Activated CD4-positive, alpha-beta T cell treated with anti-CD3 and anti-CD28 coated beads for 36 hours (primary cell): Measurements from ENCODE around the gene ADAM15. TPM values are rescaled to one million over a fixed set of nuclear protein-coding genes. Genes with fewer than 3 reads are reported as not detected.
A peak's percentile ranks its signal among the peaks of the same experiment; 100 is the strongest.

Experiments used
- ATAC-seq: fragments of 200-7000 bp; cut with Tn5 transposase; one replicate; pipeline ENCODE4 v1.10.0; 2021; ENCODE audit warnings: mild to moderate bottlenecking, moderate library complexity
- CTCF ChIA-PET: fragments of 350-600 bp; sonication (Branson Sonifier 250); formaldehyde crosslinking; loops from one replicate; lab custom pipeline; 2021; ENCODE audit warnings: antibody characterized with exemption; lab: Charles Lee
- POLR2A ChIA-PET: fragments of 350-600 bp; sonication (Branson Sonifier 250); formaldehyde crosslinking; loops from one replicate; lab custom pipeline; 2021; ENCODE audit warnings: antibody characterized with exemption, inconsistent platforms; lab: Charles Lee
- DNase-seq: peaks from one replicate; pipeline ENCODE4 v3.0.0-alpha.2; 2020
- H3K27ac Mint-ChIP-seq: one replicate; pipeline ENCODE4 v1.8.0; 2021; ENCODE audit warnings: mixed read lengths
- H3K27me3 Mint-ChIP-seq: one replicate; pipeline ENCODE4 v1.8.0; 2021; ENCODE audit warnings: mixed read lengths
- H3K36me3 Mint-ChIP-seq: one replicate; pipeline ENCODE4 v1.8.0; 2021; ENCODE audit warnings: low read depth, mixed read lengths
- H3K4me1 Mint-ChIP-seq: one replicate; pipeline ENCODE4 v1.8.0; 2021; ENCODE audit warnings: mixed read lengths
- H3K4me3 Mint-ChIP-seq: one replicate; pipeline ENCODE4 v1.8.0; 2021; ENCODE audit warnings: mild to moderate bottlenecking, moderate library complexity, mixed read lengths
- H3K9me3 Mint-ChIP-seq: one replicate; pipeline ENCODE4 v1.8.0; 2021; ENCODE audit warnings: low read depth, mixed read lengths
- intact Hi-C, 2 experiments: fragments of 100-400 bp; cut with DNase I in 1 of 2; cut with micrococcal nuclease in 1 of 2; formaldehyde crosslinking; loops; one replicate each; pipeline versions ENCODE4 v1.14.2 to v1.15.1; 2022 to 2024; cut with DNase I, micrococcal nuclease
- total RNA-seq, 2 experiments: library from RNA; stranded (reverse); gene quantifications; one replicate each; pipeline ENCODE4 v1.2.3, GENCODE V29; 2021

The ADAM15 gene
- total RNA-seq, 2 experiments from 2014 or later: 42.4 to 48.8 TPM

DNA sequence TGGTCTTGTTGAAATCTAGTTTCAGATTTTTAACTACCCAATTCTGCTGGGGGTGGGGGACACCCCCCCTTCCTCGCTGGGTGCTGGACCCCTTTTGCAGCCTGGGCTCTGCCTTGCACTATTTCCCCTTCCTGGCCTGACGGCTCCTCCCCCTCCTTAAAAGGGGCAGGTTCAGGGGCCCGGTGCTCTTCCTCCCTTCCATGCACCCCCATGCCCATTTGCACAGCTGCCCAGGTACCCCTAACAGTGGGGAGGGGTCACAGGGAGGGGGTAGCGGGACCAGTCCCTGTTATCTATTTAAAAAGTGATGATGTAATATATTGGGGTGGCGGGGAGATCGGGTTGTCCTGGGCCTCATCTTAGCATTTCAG, 33.2 kb upstream of the ADAM15 start:
- Mint-ChIP-seq H3K27me3 (no peaks in the 10 kb centered on the region), H3K27ac (peak overlapping the region; percentile 69), H3K4me3 (peak overlapping the region; percentile 53), H3K4me1 (peaks cover 63% of the 10 kb centered on the region), H3K36me3 (peaks cover 44% of the 10 kb centered on the region), H3K9me3 (no peaks in the 10 kb centered on the region)
- POLR2A ChIA-PET: interaction anchor here (0.6 to 1.0 kb wide), 2 partner anchors 19 to 35 kb away, joined by 3 to 7 read pairs; partner anchors contain the start of gene FLAD1
- CTCF ChIA-PET: interaction anchor here (0.5 to 6.1 kb wide), 22 partner anchors 10 to 458 kb away, joined by 3 to 86 read pairs (median 4); partner anchors contain the start of genes DCST1, DCST2, FLAD1 and PBXIP1
- DNase-seq: peak; percentile 30
- intact Hi-C loops: loop anchor here (1.0 to 5.0 kb wide), 12 partner anchors 9 to 82 kb away; partner anchors contain the start of genes ADAM15 (in 2 of the 2), CKS1B (in 2 of the 2), PYGO2 (in 2 of the 2) and FLAD1 (in 1 of the 2)
- peak; percentile 2 for ATAC-seq

DNA sequence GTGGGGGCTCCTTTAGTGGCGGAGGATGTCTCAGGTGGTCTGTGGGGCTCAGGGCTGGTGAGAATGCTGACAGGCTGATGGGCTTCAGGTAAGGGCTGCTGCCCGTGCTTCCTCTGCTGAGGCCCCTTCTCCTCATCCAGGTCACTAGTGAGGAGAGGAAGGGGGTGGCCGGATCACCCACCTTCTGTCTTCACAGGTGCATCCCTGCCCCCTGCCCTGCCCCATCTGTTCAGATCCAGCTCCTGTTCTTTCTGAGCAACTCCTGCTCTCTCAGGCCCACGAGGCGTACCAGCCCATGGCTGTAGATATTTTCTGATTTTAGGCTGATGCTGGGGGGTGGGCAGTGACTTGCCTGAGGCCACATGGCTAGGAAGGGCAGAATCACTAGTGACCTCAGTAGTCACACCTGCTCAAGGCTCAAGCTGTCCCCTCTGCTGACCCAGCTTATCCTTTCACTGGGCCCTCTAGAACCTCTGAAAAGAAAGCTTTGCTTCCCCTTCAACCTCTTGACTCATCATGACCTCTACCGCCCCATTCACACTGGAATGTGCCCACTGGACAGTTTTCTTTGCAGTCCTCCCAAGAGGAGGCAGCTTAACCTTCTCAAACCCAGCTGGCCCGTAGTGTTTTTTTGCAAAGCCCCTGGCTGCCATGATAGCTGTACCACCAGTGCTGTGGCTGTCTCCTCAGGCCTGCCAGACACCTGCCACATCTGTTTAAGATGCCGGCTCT, 32.3 kb upstream of the ADAM15 start:
- ChIA-PET CTCF (interaction anchor here (0.6 to 3.9 kb wide), 12 partner anchors 11 to 459 kb away, joined by 3 to 28 read pairs (median 4); partner anchors contain the start of genes FLAD1, KRTCAP2 and PBXIP1), POLR2A (interaction anchor here (0.8 kb wide), 1 partner anchor 389 kb away, joined by 4 read pairs; no protein-coding TSS in a partner anchor)
- Mint-ChIP-seq H3K27me3 (no peaks in the 10 kb centered on the region), H3K4me1 (peaks cover 55% of the 10 kb centered on the region), H3K27ac (peak overlapping the region; percentile 47), H3K36me3 (peaks cover 39% of the 10 kb centered on the region), H3K9me3 (no peaks in the 10 kb centered on the region), H3K4me3 (no peak overlapping the region)
- intact Hi-C loops: loop anchor here in 1 of 2 experiments (5.0 kb wide), 1 partner anchor 34 kb away; the partner anchor contains the start of gene ADAM15
- ATAC-seq (no peak), DNase-seq (no peak)

DNA sequence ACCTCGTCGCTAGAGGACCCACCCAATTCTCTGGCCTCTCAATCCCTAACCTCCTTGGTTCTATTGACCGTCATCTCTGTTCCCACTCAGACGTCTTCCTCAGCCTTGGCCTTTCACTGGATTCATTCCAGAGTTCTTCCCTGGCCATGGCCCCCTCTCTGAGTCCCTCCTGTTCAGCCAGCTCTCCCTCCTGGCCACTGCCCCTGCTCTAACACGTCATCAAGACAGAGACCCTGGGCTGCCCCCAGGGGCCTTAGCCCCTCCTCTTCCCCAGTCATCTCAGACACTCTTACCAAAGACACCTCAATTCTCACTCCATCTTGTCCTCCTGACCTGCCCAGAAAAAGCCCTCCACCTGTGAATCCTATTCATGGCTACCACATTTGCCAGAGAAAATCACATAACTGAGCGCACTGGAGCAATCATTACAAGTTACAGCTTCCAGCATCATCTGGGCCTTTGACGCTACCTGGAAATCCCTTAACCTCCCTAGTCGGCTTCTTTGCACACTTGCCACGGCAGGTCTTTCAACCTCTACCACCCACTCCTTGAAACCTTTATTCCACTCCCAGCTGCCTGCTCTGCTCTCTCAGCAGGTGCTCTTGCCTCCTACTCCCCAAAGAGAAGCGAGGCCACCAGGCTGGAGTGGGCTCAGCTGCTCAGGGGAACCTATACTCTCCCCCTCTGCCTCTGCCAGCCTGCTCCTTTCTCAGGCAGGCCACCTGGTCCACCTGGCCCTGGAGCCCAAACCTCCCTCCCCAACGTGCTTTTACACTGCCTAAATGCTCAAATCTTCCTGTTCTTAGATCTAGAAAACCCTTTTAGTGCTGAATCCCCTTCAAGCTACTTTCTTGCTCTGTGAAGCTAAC, 31.5 kb upstream of the ADAM15 start:
- peaks cover 49% of the 10 kb centered on the region for H3K4me1 Mint-ChIP-seq
- intact Hi-C loops: loop anchor here in 1 of 2 experiments (5.0 kb wide), 1 partner anchor 33 kb away; the partner anchor contains the start of gene ADAM15
- H3K27me3 Mint-ChIP-seq: no peaks in the 10 kb centered on the region
- no peak overlapping the region for H3K4me3 Mint-ChIP-seq
- H3K27ac Mint-ChIP-seq: peak overlapping the region; percentile 58
- peaks cover 33% of the 10 kb centered on the region for H3K36me3 Mint-ChIP-seq
- CTCF ChIA-PET: interaction anchor here (0.6 to 1.8 kb wide), 18 partner anchors 11 to 460 kb away, joined by 3 to 9 read pairs (median 4); partner anchors contain the start of genes EFNA4 and KRTCAP2
- no peak for DNase-seq
- POLR2A ChIA-PET: interaction anchor here (0.8 kb wide), 1 partner anchor 390 kb away, joined by 4 read pairs; no protein-coding TSS in a partner anchor
- no peak for ATAC-seq
- no peaks in the 10 kb centered on the region for H3K9me3 Mint-ChIP-seq

DNA sequence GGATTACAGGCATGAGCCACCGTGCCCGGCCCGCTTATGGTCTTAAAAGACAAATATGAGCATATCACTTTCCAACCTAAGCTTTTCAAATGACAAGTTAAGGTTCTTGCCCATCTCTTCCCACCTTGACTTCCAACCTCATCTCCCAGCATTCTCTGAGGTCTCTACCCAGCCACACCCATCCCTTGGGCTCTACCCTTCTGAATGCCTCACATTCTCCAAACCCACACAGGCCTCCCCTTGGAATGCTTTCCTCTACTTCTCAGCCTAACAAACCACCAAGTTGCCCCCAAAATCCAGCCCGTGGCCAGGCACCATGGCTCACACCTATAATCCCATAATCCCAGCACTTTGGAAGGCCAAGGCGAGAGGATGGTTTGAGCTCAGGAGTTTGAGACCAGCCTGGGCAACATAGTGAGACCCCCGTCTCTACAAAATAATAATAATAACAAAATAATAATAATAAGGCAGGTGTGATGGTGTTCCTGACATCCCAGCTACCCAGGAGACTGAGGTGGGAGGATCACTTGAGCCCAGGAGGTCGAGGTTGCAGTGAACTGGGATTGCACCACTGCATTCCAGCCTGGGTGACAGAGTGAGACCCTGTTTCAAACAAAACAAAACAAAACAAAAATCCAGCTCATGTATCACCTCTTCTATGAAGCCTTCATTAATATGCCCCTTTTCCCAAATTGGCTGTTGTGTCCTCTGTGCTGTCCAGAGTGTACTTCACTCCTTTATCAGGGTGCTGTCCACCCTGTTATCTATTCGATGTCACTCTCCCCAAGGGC, 28.8 kb upstream of the ADAM15 start:
- no peak for ATAC-seq
- POLR2A ChIA-PET: no interaction called here
- H3K27ac Mint-ChIP-seq: no peak overlapping the region

GRCh38 chr1:155022927-155023236, 28.2 kb upstream of the ADAM15 start:
- H3K36me3 Mint-ChIP-seq: peaks cover 14% of the 10 kb centered on the region
- ChIA-PET CTCF (interaction anchor here (0.7 to 1.3 kb wide), 8 partner anchors 16 to 678 kb away, joined by 3 to 5 read pairs (median 3); no protein-coding TSS in a partner anchor), POLR2A (no interaction called here)

More for the DNA sequence above, 28.8 kb upstream of the ADAM15 start:
- Mint-ChIP-seq H3K27me3 (no peaks in the 10 kb centered on the region), H3K9me3 (no peaks in the 10 kb centered on the region), H3K36me3 (peaks cover 14% of the 10 kb centered on the region), H3K4me1 (peaks cover 27% of the 10 kb centered on the region), H3K4me3 (no peak overlapping the region)
- no peak for DNase-seq
- intact Hi-C loops: no loop called here
- CTCF ChIA-PET: interaction anchor here (0.7 to 1.5 kb wide), 9 partner anchors 16 to 678 kb away, joined by 3 to 5 read pairs (median 3); no protein-coding TSS in a partner anchor

GRCh38 chr1:155023627-155024026, 27.5 kb upstream of the ADAM15 start:
- Mint-ChIP-seq H3K4me1 (peaks cover 18% of the 10 kb centered on the region), H3K27ac (no peak overlapping the region), H3K36me3 (peaks cover 10% of the 10 kb centered on the region), H3K4me3 (no peak overlapping the region), H3K9me3 (no peaks in the 10 kb centered on the region), H3K27me3 (no peaks in the 10 kb centered on the region)
- DNase-seq (no peak), ATAC-seq (no peak)
- CTCF ChIA-PET: interaction anchor here (0.5 to 1.3 kb wide), 5 partner anchors 21 to 81 kb away, joined by 3 to 5 read pairs (median 4); no protein-coding TSS in a partner anchor
- intact Hi-C loops: no loop called here
- POLR2A ChIA-PET: no interaction called here

More at GRCh38 chr1:155022927-155023236, 28.2 kb upstream of the ADAM15 start:
- DNase-seq: no peak
- H3K4me1 Mint-ChIP-seq: peaks cover 23% of the 10 kb centered on the region
- no peaks in the 10 kb centered on the region for H3K9me3 Mint-ChIP-seq
- no peak for ATAC-seq
- intact Hi-C loops: no loop called here
- H3K27me3 Mint-ChIP-seq: no peaks in the 10 kb centered on the region
- H3K4me3 Mint-ChIP-seq: no peak overlapping the region
- H3K27ac Mint-ChIP-seq: no peak overlapping the region

DNA sequence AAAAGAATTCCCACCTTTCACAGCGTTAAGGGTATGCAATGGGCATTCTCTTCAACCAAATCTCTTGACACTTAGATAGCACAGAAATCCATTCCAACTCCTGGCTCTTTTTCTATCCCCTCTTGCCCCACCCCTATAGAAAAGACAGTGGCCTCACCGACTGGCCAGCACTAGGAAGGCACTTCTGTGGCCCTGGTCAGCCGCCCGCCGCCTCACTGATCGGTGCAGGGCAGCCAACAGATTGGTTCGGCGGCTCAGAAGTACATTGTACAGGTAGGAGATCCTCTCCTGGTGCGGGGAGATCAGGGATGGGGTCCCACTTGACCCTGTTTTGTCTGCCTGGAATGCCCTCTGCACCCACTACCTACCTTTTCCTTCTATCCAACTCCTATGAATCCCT, 26.8 kb upstream of the ADAM15 start:
- H3K4me1 Mint-ChIP-seq: peaks cover 11% of the 10 kb centered on the region
- H3K36me3 Mint-ChIP-seq: peaks cover 3% of the 10 kb centered on the region
- no peak overlapping the region for H3K4me3 Mint-ChIP-seq
- CTCF ChIA-PET: interaction anchor here (0.7 to 0.8 kb wide), 2 partner anchors 10 to 14 kb away, joined by 3 read pairs; no protein-coding TSS in a partner anchor
- no peak for ATAC-seq
- H3K27me3 Mint-ChIP-seq: no peaks in the 10 kb centered on the region
- intact Hi-C loops: no loop called here
- DNase-seq: no peak
- POLR2A ChIA-PET: no interaction called here
- H3K9me3 Mint-ChIP-seq: no peaks in the 10 kb centered on the region
- H3K27ac Mint-ChIP-seq: no peak overlapping the region

GRCh38 chr1:155026154-155026553, 25.0 kb upstream of the ADAM15 start:
- ATAC-seq (no peak), DNase-seq (no peak)
- Mint-ChIP-seq H3K36me3 (no peaks in the 10 kb centered on the region), H3K9me3 (no peaks in the 10 kb centered on the region), H3K27me3 (no peaks in the 10 kb centered on the region), H3K4me3 (no peak overlapping the region), H3K4me1 (peaks cover 2% of the 10 kb centered on the region), H3K27ac (no peak overlapping the region)
- CTCF ChIA-PET: interaction anchor here (1.0 to 2.1 kb wide), 2 partner anchors 18 to 65 kb away, joined by 5 to 8 read pairs; no protein-coding TSS in a partner anchor
- intact Hi-C loops: no loop called here
- POLR2A ChIA-PET: interaction anchor here (0.5 kb wide), 1 partner anchor 29 kb away, joined by 3 read pairs; no protein-coding TSS in a partner anchor

DNA sequence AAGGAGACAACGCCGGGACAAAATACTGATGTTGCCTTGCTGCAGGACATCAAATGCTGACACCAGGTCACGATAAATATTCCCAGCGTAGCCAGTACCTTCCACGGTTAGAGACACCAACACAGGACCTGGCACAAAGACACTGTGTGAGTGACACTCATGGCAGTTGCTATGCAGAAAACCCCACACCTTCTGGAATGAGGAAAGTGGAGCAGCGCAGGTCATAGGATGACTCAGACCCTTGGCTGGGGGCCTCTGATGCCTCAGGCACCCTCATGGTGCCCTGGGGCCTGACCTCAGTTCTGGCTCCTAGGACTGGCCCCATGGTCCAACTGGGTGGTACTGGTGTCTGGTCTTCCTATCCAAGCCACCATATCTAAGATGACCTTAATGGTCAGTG, 24.5 kb upstream of the ADAM15 start:
- intact Hi-C loops: no loop called here
- H3K27me3 Mint-ChIP-seq: no peaks in the 10 kb centered on the region
- no peaks in the 10 kb centered on the region for H3K36me3 Mint-ChIP-seq
- ATAC-seq: peak; percentile 59
- no peak for DNase-seq
- H3K4me1 Mint-ChIP-seq: peaks cover under 1% of the 10 kb centered on the region
- ChIA-PET POLR2A (no interaction called here), CTCF (interaction anchor here (1.0 to 2.1 kb wide), 2 partner anchors 18 to 65 kb away, joined by 5 to 8 read pairs; no protein-coding TSS in a partner anchor)
- H3K9me3 Mint-ChIP-seq: no peaks in the 10 kb centered on the region
- H3K27ac Mint-ChIP-seq: no peak overlapping the region
- H3K4me3 Mint-ChIP-seq: no peak overlapping the region

GRCh38 chr1:155029513-155030242, 21.4 kb upstream of the ADAM15 start:
- CTCF ChIA-PET: interaction anchor here (1.0 kb wide), 1 partner anchor 15 kb away, joined by 3 read pairs; no protein-coding TSS in a partner anchor
- Mint-ChIP-seq H3K4me3 (no peak overlapping the region), H3K36me3 (no peaks in the 10 kb centered on the region), H3K27me3 (no peaks in the 10 kb centered on the region), H3K27ac (no peak overlapping the region), H3K9me3 (no peaks in the 10 kb centered on the region), H3K4me1 (no peaks in the 10 kb centered on the region)
- ATAC-seq (no peak), DNase-seq (no peak)
- intact Hi-C loops: no loop called here
- POLR2A ChIA-PET: no interaction called here
